Stimulated activated CD4-positive, alpha-beta T cell treated with anti-CD3 and anti-CD28 coated beads, Interleukin-1b, Interleukin-23, amount 100 ng/mL, for 48 hours (primary cell): Measurements from ENCODE around the gene FAM83E.
A peak's percentile ranks its signal among the peaks of the same experiment; 100 is the strongest.

ENCODE experiments used
- DNase-seq: peaks from one replicate; pipeline ENCODE4 v3.0.0-alpha.2; 2020

FAM83E gene

GRCh38 chr19:48571378-48572162 lies 43.3 kb downstream of the FAM83E start:
- DNase-seq = no peak

- no peak for DNase-seq
Measured at GRCh38 chr19:48569814-48570213, 45.1 kb downstream of the FAM83E start.

- peak; percentile 11 for DNase-seq
Measured at GRCh38 chr19:48568345-48568886, 46.5 kb downstream of the FAM83E start.

- no peak for DNase-seq
Measured at GRCh38 chr19:48565090-48565489, 49.8 kb downstream of the FAM83E start.
